ENCODE results near the gene SLC50A1. TPM values are rescaled to one million over a fixed set of nuclear protein-coding genes. Genes with fewer than 3 reads are reported as not detected.

SLC50A1 gene
- polyA plus RNA-seq, 4 donors, result 52.7 to 63.7 (median 58.5) TPM

DNA sequence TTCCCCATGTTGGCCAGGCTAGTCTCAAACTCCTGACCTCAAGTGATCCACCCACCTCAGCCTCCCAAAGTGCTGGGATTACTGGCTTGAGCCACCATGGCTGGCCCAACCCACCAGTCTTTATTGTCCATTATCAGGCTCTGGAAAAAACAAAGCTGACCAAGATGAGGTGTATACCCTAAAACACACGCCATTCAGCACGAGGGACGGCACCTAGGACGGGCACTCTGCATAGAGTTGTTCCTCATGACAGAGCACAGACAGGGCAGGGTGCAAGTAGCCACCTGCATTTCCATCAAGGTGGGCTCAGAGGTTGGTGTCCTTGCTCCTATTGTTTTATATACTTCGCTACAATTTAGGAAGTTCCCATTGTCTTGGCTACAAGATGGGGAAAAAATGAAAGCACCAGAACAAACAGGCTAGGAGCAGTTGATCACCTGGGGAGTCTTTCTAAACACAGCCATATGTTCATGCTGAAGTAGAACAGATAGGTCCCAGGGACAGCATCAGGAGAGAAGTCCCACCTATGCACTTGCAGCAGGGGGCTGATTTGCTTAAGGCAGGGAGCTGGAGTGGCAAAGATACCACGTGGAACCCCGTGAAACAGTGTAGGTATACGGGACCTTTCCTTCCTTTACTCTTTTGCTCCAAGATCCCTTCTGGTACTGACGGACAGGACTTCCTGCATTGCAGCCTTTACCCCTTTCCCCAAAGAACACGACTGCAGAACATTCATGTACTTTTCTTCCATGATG is 33.0 kb downstream of the SLC50A1 start:
- DNase-seq (ENCODE audit: low read depth in 4 of 4, low spot score in 3 of 4), result no peak

DNA sequence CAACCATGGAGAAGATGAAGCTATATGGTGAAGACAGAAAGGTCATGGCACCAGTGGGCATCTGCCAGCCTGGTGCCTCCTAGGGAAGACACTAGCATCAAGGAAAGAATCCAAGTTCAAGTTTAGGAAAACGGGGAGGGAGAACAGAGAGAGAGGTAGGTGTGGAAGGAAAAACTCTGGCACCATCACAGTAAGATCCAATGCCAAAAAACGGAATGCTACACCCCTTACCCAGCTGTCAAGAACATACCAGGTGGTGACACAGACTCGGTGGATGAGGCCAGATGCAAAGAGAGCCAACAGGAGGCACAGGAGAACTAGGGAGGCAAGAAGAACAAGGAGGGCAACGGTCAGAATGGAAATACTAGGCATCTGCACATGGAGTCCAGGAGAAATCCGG is 33.9 kb downstream of the SLC50A1 start:
- DNase-seq (ENCODE audit: low read depth in 4 of 4, low spot score in 3 of 4), result no peak

DNA sequence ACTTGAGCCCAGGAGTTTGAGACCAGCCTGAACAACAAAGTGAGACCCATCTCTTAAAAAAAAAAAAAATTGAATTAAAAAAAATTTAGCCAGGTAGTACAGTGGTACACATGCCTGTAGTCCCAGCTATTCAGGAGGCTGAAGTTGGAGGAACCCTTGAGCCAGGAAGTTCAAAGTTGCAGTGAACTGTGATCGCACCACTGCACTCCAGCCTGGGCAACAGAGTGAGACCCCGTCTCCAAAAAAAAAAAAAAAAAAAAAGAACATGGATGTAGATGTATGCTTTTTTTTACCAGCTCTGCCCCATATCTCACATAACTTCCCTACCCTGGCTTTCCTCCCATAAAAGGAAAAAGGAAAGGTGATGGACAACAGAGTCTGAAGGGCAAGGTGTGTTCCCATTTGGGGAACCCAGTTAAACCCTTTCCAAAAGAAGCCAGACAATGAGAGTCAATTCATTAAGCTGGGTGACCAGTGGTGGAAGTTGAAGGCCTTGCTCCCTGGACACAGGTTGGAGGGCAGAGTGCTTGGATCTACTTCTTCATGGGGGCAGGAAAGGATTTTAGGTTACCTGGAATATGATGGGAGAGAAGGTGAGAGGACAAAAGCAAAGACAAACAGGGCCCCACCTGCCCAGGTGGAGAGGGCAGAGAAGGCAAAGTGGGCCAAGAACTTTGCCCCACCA is 34.6 kb downstream of the SLC50A1 start:
- DNase-seq (ENCODE audit: low read depth in 4 of 4, low spot score in 3 of 4), result no peak

DNA sequence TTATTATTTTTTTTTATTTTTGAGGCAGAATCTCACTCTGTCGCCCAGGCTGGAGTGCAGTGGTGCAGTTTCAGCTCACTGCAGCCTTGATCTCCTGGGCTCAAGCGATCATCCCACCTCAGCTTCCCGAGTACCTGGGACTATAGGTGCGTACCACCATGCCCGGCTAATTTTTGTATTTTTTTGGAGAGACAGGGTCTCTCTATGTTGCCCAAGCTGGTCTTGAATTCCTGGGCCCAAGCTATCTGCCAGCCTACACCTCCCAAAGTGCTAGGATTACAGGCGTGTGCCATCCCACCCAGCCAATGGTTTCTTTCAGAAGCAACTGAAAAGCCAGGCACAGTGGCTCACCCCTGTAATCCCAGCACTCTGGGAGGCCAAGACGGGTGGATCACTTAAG is 35.2 kb downstream of the SLC50A1 start:
- DNase-seq (ENCODE audit: low read depth in 4 of 4, low spot score in 3 of 4), result no peak

DNA sequence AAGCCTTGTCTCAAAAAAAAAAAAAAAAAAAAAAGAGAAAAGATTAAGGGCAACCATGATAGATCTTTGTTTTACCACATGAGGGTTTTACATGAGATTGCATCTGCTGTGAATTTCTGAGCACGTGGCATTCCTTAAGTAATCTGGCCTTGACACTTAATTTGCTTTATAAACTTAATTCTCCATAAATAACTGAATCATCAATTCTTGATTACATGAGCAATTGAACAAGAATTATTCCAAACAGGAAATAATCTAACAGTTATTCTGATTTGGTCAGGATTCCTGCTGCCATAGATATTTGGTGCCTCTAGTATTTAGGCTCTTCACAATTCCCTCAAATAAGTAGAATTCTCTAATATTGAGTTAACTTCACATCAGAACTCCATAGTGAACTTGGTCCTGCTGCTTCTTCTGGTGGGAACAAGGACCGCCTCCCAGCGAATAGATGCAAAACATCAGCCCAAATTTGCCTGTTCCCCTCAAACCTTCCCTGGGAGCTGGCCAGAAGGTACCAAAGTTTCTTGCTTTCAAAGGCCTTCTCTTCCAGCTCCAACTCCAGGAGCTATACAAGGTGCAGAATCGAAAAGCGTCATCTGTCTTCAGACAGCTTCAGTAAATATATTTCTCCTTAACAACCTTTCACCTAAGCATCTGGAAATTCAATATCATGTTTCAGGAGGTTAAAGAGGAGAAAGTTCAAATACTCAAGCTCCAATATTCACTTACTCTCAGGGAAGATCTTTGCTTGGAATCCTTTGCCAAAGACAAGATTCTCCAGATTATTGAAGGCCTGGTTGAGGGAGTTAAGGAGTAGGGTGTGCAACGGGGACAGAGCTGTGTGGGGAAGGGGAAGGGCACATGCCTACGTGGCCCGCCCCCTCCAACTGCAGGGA is 36.4 kb downstream of the SLC50A1 start:
- DNase-seq (ENCODE audit: low read depth in 4 of 4, low spot score in 3 of 4), result no peak

DNA sequence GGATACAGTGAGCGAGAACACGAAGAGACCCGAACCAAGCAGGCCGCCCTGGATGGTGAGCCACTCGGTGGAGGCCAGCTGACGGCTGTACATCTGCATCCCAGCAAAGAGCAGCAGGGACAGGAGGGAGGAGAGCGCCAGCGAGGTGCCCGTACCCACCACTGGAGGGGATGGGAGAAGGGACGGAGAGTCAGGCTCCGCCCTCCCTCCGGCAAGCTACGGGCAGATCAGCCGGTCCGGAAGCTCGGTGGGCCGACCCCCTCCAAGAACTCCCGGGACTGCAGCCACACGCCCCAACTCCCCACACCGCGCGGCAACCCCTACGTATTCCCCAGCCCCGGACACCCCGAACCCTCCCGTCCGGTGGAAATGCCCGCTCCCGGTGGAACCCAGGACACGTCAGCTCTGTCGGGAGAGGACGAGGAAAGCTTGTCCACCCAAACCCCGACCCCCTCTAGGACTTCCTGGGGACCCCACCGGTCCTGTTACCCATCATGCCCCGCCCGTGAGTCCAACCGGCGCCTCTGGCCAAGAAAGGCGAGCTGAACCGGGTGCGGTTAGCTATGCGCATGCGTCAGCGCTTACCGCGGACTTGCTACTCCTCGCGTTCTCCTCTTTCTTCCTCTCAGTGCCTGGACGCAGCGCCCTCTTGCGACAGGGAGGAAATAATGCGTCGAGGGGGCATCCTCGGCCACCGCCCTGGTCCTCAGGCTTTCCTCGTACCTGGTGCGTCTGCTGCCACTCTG is 37.3 kb downstream of the SLC50A1 start, which contains the start of gene KRTCAP2:
Gene KRTCAP2 (minus strand): TSS at position 573 of the 746 bp plus-strand sequence. CDS start 80 bp downstream, at position 493.
- peak; percentile 91 to 94 (median 92) for DNase-seq (ENCODE audit: low read depth in 4 of 4, low spot score in 3 of 4)

DNA sequence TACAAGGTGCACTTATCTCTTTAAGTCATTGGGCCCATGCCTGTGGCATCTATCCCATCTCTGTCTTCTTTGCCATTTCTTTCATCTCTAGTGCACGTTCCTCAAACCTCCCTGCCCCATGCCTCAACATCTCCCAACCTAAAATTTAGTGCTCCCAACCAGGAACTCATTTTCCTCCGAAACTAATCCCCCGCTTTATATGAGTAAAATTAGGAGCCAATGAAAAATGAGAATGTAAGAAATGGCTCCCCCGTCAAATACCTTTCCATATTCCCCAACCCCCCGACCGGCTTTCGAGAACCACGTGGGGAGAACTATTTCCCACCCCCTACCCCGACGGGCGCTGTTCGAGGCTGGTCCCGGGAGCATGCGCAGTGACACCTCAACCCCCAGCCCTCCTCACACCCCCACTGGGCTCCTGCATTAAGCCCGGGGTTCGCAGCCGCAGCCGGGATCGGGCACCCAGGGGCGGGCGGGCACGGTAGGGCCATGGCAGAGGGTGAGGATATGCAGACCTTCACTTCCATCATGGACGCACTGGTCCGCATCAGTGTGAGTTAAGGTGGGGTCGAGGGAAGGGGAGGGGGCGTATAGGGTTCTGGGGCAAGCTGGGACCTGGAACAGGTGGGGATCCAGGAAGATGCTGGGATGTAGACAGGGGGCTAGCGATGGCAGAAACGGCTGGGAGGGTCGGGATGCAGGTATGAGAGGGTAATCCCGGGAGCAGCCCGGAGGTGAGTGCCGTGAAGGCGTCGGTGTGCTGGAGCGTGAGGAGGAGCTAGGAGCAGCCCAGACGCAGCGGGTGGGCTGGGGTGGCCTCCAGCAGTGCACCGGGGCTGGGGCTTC is 38.0 kb downstream of the SLC50A1 start, which contains the start of gene TRIM46:
Gene TRIM46 (plus strand): TSS at position 372 of the 846 bp plus-strand sequence. CDS start 118 bp downstream, at position 490.
- no peak for DNase-seq (ENCODE audit: low read depth in 4 of 4, low spot score in 3 of 4)

DNA sequence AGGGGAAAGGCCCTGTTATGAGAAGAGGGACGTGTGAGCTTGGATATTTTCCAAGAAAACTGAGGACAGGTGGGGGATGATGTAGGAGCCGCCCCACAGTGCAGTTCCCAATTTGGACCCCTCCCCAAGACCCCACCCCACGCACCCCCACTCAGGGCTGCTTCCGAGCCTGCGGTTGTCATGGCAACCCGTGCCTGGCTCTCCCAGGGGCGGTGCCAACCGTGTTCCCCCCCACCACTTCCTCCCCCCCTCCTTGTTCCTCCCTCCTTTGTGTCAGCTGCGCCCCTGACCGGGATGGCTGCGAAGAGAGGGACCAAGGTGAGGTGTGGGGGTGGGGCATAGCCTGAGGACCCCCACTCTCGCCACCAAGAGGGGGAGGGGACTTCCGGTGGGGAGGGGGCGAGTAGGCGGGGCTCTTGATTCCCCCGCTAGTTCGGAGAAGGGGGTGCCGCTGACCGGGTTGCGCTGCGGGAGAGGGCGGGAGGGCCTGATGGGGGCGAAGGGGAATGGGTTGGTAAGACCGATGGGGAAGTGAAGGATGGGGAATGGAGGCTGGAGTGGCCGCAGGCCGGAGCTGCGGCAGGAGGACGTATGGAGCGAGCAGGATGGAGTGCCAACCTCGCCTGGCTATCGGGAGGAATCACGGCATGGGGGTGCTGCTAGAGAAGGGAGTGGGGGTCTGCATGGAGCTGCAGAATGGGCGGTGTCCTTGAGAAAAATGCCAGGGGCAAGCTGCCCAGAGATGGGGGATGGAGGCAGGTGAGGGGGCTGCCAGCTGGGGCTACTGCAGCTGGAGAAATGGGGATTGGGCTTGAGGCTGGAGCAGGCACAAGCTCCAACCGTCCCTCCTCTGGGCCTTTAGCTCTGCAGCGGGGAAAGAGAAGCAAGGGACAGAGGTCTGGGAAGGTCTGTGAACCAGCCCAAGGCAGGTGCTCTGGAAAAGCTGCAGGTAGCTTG is 39.0 kb downstream of the SLC50A1 start:
- no peak for DNase-seq (ENCODE audit: low read depth in 4 of 4, low spot score in 3 of 4)

DNA sequence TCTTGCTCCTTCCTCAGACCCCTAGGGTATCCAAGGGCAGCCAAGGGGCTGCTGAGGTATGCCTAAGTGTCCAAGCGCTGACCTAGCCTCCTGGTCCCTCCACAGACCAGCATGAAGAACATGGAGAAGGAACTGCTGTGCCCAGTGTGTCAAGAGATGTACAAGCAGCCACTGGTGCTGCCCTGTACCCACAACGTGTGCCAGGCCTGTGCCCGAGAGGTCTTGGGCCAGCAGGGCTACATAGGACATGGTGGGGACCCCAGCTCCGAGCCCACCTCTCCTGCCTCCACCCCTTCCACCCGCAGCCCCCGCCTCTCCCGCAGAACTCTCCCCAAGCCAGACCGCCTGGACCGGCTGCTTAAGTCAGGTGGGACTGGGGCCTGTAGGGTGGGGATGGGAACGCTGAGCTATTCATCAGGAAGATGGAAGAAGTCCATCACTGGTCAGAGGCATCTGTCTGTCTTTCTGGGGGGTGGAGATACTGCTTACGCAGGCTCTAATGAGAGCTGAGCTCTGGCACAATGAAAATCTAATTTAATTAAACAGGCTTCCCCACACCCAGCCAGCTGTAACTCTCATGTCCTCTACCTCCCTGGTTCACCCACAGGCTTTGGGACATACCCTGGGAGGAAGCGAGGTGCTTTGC is 39.8 kb downstream of the SLC50A1 start:
- DNase-seq (ENCODE audit: low read depth in 4 of 4, low spot score in 3 of 4), result no peak

DNA sequence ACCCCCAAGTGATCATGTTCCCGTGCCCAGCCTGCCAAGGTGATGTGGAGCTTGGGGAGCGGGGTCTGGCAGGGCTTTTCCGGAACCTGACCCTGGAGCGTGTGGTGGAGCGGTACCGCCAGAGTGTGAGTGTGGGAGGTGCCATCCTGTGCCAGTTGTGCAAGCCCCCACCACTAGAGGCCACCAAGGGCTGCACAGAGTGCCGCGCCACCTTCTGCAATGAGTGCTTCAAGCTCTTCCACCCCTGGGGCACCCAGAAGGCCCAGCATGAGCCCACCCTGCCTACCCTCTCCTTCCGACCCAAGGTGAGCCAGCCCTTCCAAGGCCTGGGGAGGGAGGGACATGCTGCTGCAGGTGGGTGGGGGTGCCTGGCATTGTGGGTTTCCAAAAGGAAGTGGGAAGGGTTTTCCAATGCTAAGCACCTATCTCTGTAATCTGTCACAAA is 40.3 kb downstream of the SLC50A1 start:
- DNase-seq (ENCODE audit: low read depth in 4 of 4, low spot score in 3 of 4), result no peak

DNA sequence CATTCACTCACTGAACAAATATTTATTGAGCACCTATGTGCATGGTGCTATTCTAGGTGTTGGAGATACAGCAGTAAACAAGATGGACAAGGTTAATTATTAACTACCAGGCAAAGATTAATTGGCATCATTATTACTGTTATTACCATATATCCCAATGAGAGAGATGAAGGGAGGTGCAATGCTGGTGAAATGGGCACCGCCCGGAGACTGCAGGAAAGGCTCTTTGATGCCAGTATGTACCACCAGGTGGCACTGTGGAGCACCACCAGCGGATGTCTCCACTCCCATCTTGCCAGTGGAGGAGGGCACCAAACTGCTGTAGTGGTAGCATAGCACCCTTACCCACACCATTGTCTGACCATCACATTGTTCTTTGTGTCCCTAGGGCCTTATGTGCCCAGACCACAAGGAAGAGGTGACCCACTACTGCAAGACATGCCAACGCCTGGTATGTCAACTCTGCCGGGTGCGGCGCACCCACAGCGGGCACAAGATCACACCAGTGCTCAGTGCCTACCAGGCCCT is 41.0 kb downstream of the SLC50A1 start:
- no peak for DNase-seq (ENCODE audit: low read depth in 4 of 4, low spot score in 3 of 4)

DNA sequence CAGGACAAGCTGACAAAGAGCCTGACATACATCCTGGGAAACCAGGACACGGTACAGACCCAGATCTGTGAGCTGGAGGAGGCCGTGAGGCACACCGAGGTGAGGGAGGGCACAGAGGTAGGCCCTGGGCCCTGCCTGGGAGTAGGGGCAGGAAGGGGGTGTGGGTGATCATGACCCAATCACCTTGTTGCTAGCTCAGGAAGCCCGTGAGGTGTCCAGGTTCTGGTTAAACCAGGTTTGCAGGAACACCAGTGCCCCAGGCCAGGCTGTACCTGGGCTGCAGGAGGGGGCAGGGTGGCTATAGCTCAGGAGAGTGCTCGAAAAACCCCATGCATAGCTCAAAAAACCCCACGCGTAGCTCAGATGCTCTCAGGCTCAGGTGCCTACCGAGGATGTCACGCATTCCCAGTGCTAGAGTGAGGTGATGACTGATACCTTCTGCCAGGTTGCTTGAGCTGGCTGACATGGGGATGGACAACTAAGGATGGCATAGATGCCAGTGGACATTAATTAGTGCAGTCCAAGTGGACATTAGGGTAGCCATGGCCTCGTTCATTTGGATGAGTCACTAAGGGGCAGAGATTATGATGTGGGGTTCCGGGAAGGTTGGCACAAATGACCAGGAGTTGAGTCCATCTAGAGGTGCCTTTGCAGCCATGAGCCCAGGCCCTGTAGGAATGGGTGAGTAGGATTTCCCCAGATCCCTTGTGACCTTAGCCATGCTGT is 41.7 kb downstream of the SLC50A1 start:
- DNase-seq (ENCODE audit: low read depth in 4 of 4, low spot score in 3 of 4), result no peak

DNA sequence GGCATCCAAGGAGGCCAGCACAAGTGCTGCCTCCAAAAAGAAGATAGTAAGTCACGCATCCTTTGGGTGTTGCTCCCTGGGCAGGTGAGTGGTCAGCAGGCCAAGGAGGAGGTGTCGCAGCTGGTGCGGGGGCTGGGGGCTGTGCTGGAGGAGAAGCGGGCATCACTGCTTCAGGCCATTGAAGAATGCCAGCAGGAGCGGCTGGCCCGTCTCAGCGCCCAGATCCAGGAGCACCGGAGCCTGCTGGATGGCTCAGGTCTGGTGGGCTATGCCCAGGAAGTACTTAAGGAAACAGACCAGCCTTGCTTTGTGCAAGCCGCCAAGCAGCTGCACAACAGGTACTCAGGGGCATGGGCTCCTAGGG is 42.2 kb downstream of the SLC50A1 start:
- no peak for DNase-seq (ENCODE audit: low read depth in 4 of 4, low spot score in 3 of 4)

DNA sequence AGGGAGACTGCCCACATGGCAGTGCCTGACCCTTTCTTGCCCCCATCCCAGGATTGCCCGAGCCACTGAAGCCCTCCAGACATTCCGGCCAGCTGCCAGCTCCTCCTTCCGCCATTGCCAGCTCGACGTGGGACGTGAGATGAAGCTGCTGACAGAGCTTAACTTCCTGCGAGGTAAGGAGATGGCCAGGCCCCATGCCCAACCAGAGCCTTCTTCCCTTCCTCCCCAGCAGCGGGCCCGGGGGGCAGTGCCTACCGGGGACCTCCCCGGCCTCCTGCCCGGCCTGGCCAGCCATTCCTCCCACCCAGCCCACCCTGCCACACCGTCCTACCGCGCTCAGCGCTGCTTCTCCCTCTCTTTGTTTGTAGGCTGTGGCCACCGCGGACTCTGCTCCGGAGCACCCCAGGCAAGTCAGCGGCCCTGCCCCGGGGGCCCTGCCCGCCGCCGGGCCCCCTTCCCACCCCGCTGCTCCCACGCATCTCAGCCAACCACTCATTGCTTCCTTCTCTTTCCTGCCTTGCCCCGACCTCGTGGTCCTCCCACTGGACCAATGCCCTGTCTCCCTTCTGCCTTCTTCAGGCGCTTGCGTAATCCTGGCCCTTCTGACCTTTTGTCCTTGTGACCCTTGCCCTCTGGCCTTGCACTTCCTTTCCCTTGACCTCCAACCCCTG is 42.9 kb downstream of the SLC50A1 start:
- no peak for DNase-seq (ENCODE audit: low read depth in 4 of 4, low spot score in 3 of 4)

DNA sequence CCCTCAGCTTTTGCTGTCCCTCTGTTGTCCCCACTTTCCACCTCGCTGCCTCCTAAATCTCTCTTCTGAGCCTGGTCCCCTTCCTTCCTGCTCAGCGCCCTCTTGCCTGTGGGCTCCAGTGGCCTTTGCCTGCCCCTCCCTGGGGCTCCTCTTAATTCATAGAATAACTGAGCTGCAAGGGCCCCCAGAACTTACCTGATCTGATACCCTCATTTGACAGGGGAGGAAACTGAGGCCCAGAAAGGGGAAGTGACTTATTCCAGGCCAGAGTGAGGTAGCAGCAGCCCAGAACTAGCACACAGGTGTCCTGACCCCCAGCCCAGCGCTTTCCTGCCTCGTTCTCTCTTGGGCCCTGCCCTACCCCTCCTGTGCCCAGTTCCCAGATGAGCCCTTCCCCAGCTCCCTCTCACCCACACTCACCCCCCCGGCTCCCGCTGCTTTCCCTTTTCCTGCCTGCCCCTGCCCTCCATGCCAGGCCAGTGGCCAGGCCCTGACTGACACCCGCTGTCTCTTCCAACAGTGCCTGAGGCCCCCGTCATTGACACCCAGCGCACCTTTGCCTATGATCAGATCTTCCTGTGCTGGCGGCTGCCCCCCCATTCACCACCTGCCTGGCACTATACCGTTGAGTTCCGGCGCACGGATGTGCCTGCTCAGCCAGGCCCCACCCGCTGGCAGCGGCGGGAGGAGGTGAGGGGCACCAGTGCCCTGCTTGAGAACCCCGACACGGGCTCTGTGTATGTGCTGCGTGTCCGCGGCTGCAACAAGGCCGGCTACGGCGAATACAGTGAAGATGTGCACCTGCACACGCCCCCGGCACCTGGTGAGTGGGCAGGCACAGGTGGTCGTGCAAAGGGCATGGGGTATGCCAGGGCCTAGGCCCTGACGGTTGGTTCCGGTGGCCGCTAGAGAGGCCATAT is 43.7 kb downstream of the SLC50A1 start:
- DNase-seq (ENCODE audit: low read depth in 4 of 4, low spot score in 3 of 4), result no peak

Measured in right renal pelvis (tissue), 4 donors.